ENCODE measurements around the gene KCNT1. TPM values are rescaled to one million over a fixed set of nuclear protein-coding genes. Genes with fewer than 3 reads are reported as not detected.

Gene KCNT1
- total RNA-seq, 4 donors from 2014 or later = 0.21 TPM; not detected in 3

- Histone ChIP-seq H3K4me3 (replicated peaks in 1 of 3) (no peak overlapping the region), H3K9me3 (no peaks in the 10 kb centered on the region), H3K4me1 (no peaks in the 10 kb centered on the region), H3K36me3 (no peaks in the 10 kb centered on the region), H3K27me3 (peaks cover 3% of the 10 kb centered on the region), H3K27ac (no peak overlapping the region)
- no peak for DNase-seq
- intact Hi-C loops (cut with DNase I) = no loop called here
- TF ChIP-seq POLR2A (IDR thresholded peaks at IDR 0.05) = no peak
- TF ChIP-seq, protein P1, sequence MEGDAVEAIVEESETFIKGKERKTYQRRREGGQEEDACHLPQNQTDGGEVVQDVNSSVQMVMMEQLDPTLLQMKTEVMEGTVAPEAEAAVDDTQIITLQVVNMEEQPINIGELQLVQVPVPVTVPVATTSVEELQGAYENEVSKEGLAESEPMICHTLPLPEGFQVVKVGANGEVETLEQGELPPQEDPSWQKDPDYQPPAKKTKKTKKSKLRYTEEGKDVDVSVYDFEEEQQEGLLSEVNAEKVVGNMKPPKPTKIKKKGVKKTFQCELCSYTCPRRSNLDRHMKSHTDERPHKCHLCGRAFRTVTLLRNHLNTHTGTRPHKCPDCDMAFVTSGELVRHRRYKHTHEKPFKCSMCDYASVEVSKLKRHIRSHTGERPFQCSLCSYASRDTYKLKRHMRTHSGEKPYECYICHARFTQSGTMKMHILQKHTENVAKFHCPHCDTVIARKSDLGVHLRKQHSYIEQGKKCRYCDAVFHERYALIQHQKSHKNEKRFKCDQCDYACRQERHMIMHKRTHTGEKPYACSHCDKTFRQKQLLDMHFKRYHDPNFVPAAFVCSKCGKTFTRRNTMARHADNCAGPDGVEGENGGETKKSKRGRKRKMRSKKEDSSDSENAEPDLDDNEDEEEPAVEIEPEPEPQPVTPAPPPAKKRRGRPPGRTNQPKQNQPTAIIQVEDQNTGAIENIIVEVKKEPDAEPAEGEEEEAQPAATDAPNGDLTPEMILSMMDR (IDR thresholded peaks at IDR 0.05) = no peak
- WGBS, 2 donors = 82 to 92% methylated on average over 5 to 7 of the region's 12 CpGs
These were observed 9.4 kb downstream of the KCNT1 start for GRCh38 chr9:135711391-135711790.

- no peak overlapping the region for H3K27ac ChIP-seq
- no peaks in the 10 kb centered on the region for H3K9me3 ChIP-seq
- H3K27me3 ChIP-seq = peaks cover 3% of the 10 kb centered on the region
- TF ChIP-seq POLR2A (IDR thresholded peaks at IDR 0.05) = no peak
- TF ChIP-seq, protein P1 (IDR thresholded peaks at IDR 0.05) = no peak
- H3K4me1 ChIP-seq = no peaks in the 10 kb centered on the region
- DNase-seq = no peak
- no peaks in the 10 kb centered on the region for H3K36me3 ChIP-seq
- 91 to 93% methylated on average over 9 to 10 of the region's 10 CpGs for WGBS, 2 donors
- no peak overlapping the region for H3K4me3 ChIP-seq (replicated peaks in 1 of 3)
- intact Hi-C loops (cut with DNase I) = no loop called here
These were observed 9.9 kb downstream of the KCNT1 start for GRCh38 chr9:135711881-135712280.

GRCh38 chr9:135712613-135713295 is 10.8 kb downstream of the KCNT1 start:
- no peak overlapping the region for H3K27ac ChIP-seq
- no peak for DNase-seq
- no peaks in the 10 kb centered on the region for H3K4me1 ChIP-seq
- no peaks in the 10 kb centered on the region for H3K36me3 ChIP-seq
- peaks cover 3% of the 10 kb centered on the region for H3K27me3 ChIP-seq
- H3K9me3 ChIP-seq = no peaks in the 10 kb centered on the region
- WGBS, 2 donors = 31 to 49% methylated on average over 12 of the region's 16 CpGs
- intact Hi-C loops (cut with DNase I) = no loop called here
- H3K4me3 ChIP-seq (replicated peaks in 1 of 3) = no peak overlapping the region
- no peak for TF ChIP-seq POLR2A (IDR thresholded peaks at IDR 0.05)
- TF ChIP-seq, protein P1 (IDR thresholded peaks at IDR 0.05) = no peak

GRCh38 chr9:135714242-135715055 is 12.5 kb downstream of the KCNT1 start:
- TF ChIP-seq, protein P1 (IDR thresholded peaks at IDR 0.05) = no peak
- no peak for TF ChIP-seq POLR2A (IDR thresholded peaks at IDR 0.05)
- Histone ChIP-seq H3K4me3 (replicated peaks in 1 of 3) (no peak overlapping the region), H3K36me3 (no peaks in the 10 kb centered on the region), H3K27ac (no peak overlapping the region), H3K4me1 (no peaks in the 10 kb centered on the region), H3K9me3 (no peaks in the 10 kb centered on the region), H3K27me3 (peaks cover 3% of the 10 kb centered on the region)
- WGBS, 2 donors = 0 to 2% methylated on average over 7 to 28 of the region's 103 CpGs
- intact Hi-C loops (cut with DNase I) = no loop called here
- DNase-seq = peak in 1 of 2 donors; percentile 13

GRCh38 chr9:135715056-135715595 is 13.1 kb downstream of the KCNT1 start:
- TF ChIP-seq, protein P1 (IDR thresholded peaks at IDR 0.05) = no peak
- DNase-seq = no peak
- Histone ChIP-seq H3K9me3 (no peaks in the 10 kb centered on the region), H3K27ac (no peak overlapping the region), H3K4me3 (replicated peaks in 1 of 3) (no peak overlapping the region), H3K27me3 (peaks cover 3% of the 10 kb centered on the region), H3K36me3 (no peaks in the 10 kb centered on the region), H3K4me1 (no peaks in the 10 kb centered on the region)
- WGBS, 2 donors = 26 to 46% methylated on average over 16 to 22 of the region's 23 CpGs
- intact Hi-C loops (cut with DNase I) = no loop called here

Data from thyroid gland (tissue), 4 donors.